NCI-H446 treated with DMSO at 0.1 percent for 48 hours (cell line): Measurements from ENCODE around the gene NELL2.
"Not testable (repeated sequence)": the region's sequence is repeated elsewhere in the genome, so short reads cannot be mapped to it uniquely, and the experiment has no call there.

Experiments
- DNase-seq: peaks from one replicate; lab custom pipeline; 2025; lab: John Stamatoyannopoulos, UW

NELL2 gene

GRCh38 chr12:44694017-44694416 is 182.1 kb downstream of the NELL2 start:
- no peak for DNase-seq

GRCh38 chr12:44689587-44689986 is 186.5 kb downstream of the NELL2 start:
- DNase-seq, result no peak

GRCh38 chr12:44686821-44687432 is 189.2 kb downstream of the NELL2 start:
- not testable (repeated sequence) for DNase-seq

- no peak for DNase-seq
These were observed 198.4 kb downstream of the NELL2 start for GRCh38 chr12:44677724-44678123.

- DNase-seq, result no peak
These were observed 201.2 kb downstream of the NELL2 start for GRCh38 chr12:44674875-44675274.

DNA sequence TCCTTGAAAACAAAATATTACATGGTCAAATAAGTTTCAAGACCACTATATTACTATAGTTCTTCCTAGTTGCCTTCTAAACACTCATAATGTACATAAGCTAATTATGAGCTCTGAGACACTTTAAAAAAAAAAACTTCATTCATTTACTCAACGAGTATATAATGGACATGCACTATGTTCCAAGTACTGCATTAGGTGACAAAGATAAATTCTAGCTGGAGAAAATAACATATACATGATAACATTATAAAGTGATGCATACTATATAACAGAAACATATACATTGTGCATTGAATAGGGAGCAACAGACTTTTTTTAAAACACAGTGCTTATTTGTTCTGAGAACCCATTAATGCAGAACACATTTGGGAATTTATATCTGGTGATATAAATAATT is 202.3 kb downstream of the NELL2 start:
- DNase-seq, result no peak

- DNase-seq, result no peak
These were observed 204.1 kb downstream of the NELL2 start for GRCh38 chr12:44672042-44672441.

DNA sequence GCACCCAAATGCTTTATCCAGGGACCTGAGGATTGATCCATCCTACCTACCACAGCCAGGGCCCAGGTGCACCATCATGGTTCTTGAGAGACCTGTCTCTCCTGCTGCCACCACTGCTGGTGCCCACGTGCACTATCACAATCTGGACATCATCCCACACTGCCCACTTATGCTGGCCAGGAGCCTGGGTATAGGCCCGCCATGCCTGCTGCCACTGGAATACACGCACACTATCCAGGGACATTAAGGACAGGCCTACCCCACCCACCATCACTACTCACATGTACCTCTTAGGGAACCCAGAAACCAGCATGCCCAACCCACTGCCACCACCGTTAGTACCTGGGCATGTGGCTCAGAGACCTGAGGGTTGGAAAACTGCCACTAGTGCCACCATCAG is 207.7 kb downstream of the NELL2 start:
- DNase-seq, result no peak

GRCh38 chr12:44667461-44667860 is 208.7 kb downstream of the NELL2 start:
- DNase-seq, result no peak

DNA sequence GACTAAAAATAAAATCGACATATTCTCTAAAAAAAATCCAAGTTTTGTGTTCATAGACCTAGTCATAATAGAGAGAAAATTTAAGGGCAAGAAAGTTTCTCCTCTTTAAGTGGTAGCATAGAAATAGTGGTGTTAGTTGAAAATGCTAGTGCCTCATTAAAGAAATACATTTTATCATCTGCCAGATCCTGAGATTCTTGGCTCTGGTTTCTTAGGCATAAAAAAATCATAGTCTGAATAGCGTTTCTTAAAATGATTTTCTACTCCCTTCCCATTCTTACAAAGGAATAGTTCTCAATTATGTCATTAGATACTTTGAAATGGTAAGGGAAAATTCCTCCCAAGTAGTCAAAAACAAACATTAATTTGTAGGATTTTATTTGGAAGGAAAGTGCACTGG is 212.8 kb downstream of the NELL2 start:
- DNase-seq, result no peak

DNA sequence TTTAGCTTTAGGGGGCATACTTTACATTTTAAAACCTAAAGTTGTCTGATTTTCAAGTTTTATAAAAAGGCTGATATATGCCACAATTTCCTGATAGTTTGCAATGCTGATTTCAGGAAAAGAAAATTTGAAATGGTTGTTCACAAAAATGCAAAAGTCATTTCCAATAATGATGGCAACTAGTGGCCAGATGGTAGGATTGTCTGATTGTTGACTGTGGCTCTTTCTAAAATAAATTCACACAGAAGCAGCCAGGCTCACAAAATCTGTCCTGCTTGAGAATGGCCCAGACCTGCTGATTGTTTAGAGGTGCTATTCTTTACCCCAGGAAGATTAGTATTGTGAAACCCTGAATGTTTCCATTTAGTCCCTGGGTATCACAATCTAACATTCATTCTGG is 220.3 kb downstream of the NELL2 start:
- DNase-seq, result no peak

GRCh38 chr12:44654646-44655639 is 221.2 kb downstream of the NELL2 start:
- DNase-seq, result peak; percentile 10

DNA sequence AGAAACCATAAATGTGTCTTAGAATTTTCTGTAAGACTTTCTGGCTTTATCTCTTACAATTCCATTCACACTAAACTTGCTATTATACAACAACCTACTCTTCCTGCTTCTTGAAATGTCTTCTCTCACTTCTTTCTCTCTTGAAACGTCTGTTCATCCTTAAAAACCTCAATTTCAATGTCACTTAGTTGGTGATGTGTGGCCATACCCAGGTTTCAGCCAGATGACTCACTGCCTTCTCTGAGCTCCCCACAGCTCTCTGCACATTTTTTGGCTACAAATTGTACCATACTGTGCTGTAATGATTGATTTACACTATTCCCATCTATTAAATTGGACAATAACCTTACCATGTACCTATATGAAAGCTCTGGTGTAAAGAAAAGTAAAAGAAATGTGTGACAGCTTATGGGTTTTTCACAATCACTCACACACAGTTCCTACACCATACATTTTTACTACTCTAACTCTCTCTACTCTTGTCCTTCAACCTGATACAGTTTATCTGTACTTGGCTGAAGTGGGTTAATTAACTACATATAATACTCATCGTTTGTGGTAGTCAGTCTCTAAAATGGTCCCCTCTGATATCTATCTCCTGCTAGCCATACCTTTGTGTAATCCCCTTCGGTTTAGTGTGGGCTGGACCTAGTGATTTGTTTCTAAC is 222.1 kb downstream of the NELL2 start:
- peak; percentile 29 for DNase-seq

DNA sequence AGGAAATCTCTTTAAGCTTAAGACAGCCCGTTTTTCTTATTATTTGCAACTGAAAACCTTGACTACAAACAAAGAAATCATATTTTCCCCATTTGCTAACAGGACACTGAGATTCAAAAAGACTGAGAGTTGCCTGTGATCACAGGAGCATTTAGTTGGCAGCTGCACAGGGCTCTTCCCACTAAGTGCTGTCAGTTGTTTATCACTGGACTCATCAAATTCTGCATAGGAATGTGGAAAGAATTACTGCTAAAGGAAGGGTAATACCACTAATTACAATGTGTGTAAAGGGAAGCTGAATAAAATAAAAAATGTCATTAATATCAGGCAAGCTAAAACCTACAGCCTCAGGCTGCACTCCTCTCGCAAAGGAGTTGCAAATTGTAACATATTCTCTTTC is 226.4 kb downstream of the NELL2 start:
- no peak for DNase-seq

DNA sequence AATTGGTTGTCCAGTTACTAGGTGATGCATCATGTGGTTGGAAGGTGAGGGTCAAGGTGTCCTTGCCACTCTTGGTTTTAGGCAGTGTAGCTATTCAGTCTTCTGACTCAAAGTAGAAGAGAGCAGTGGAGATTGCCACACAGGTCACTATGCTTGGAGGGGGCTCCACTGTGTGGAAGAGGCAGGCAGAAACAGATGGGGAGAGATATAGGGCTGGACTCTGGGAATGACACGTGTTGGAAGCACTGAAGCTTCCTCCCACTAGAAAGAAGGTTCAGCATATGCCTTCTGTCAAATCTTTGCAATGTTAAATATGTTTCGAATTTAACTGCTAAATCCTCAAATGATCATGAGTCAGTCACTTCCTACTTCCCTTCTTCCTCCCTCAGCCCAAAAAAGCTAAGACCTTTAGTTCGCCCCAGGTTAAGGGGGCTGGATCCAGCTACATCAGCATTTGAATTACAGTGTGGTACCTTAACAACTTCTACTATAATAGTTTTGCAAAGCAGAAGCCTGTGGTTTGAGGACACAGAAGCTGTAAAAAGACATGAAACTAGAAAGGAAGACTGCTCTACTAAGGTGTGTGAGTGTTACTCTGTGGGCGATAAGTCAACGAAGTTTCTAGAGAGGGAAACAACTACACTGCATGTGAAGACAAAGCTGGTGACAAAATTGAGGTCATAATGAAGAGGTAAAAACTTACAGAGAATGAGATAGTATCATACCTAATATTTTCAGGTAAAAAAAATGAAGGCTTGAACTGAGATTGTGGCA is 228.0 kb downstream of the NELL2 start:
- no peak for DNase-seq

GRCh38 chr12:44640427-44641190 is 235.5 kb downstream of the NELL2 start:
- no peak for DNase-seq

DNA sequence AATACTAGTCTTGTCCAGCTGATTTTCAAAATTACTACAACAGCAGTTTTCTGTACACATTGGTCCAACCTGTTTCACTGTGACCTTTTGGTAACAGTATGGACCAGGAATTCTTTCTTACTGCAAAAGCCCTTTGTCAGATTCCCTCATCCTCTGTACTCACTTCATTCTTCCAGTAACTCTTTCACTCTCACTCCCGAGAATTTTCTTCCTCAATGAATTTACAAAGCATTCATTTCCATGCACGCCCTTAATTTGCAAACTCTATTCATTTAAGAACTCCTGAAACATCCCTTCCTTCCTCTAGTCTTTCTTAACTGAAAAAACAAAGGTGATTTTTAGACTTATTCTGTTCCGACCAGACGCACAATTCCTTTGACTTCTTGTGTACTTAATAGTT is 238.2 kb downstream of the NELL2 start:
- DNase-seq, result no peak

DNA sequence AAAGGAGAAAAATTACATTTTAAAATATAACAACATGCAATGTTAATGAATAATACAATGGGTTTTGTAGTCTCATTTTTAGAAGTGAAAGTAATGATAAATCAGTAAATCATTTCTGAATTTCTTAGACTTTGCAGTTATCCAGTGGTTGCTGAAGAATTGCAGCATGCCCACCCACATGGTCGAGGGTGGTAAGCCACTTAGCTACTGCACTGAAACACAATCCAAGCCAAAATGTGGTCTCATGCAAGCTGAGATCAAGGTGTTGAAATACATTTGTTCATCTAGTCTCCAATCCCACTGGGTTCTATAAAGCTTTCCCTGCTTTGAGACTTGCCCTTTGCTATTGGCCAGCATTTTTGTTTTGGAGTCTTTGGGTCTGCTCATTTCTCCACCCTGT is 247.9 kb downstream of the NELL2 start:
- no peak for DNase-seq

DNA sequence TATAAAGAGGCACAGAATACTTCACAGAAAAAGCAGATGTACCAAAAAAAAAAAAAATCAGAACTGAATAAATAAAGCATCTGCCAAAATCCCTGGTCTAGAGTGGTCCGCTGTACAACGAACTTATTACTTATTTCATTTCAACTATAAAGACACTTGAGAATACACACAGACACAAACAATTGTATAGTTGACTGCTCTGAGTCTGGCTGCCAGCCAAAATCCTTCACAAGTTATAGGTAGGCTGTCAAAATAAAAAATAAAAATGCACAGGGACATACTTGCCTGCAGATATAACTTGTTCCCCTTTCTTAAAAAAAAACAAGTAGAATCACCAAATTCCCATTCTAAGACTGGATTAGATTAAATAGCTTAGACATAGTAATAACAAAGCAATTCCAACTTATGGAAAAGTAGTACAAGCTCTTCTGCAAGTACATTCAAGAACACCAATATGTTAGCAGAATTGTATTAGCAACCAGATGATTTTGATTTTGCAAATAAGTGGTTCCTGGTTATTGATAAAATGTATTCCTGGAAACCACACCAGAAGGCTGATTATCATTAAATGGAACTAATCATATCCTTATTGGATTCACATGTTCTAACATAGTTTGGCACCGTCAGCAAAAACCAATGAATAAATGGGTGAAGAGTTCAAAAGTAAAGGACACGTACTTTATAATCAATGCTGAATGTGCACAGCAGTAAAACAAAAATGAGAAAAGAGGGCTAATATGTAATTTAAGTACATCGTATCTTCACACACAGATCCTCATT is 248.5 kb downstream of the NELL2 start:
- DNase-seq, result no peak

GRCh38 chr12:44626883-44627282 is 249.2 kb downstream of the NELL2 start:
- no peak for DNase-seq
